ENCODE results near the gene ZP4.

GRCh38 chr1:237927198-237927597, 36.5 kb upstream of the ZP4 start:
- TF ChIP-seq CTCF (IDR thresholded peaks at IDR 0.05; ENCODE audit: control extremely low read depth in 1 of 3, insufficient read depth in 1 of 3, low read depth in 1 of 3, low read length in 3 of 3) (no peak), EZH2 (IDR thresholded peaks at IDR 0.05; ENCODE audit: low read depth, low read length, severe bottlenecking) (no peak), EP300 (IDR thresholded peaks at IDR 0.05; ENCODE audit: borderline replicate concordance in 1 of 2, low read depth in 2 of 2, low read length in 2 of 2) (no peak), KDM1A (IDR thresholded peaks at IDR 0.05; ENCODE audit: borderline replicate concordance, low read length) (no peak), TAF1 (IDR thresholded peaks at IDR 0.05; ENCODE audit: low read depth, low read length) (no peak)
